ENCODE measurements around the gene SHROOM4.

Gene SHROOM4

GRCh38 chrX:50776248-50776647, 37.7 kb downstream of the SHROOM4 start:
- Histone ChIP-seq H3K9ac (ENCODE audit: low read length) (no peak overlapping the region), H3K36me3 (ENCODE audit: insufficient read depth, low read length) (no peaks in the 10 kb centered on the region), H3K27me3 (ENCODE audit: control insufficient read depth in 1 of 2, insufficient read depth in 2 of 2, low read length in 2 of 2) (peaks cover 0 to 4% of the 10 kb centered on the region in 2 donors), H3K4me3 (ENCODE audit: low read depth in 1 of 2, low read length in 2 of 2) (no peak overlapping the region), H3K27ac (ENCODE audit: low read depth, low read length) (no peak overlapping the region), H3K9me3 (ENCODE audit: low read length) (no peaks in the 10 kb centered on the region), H3K4me1 (ENCODE audit: insufficient read depth, low read length) (no peaks in the 10 kb centered on the region)

GRCh38 chrX:50771382-50771781, 42.6 kb downstream of the SHROOM4 start:
- Histone ChIP-seq H3K9ac (ENCODE audit: low read length) (no peak overlapping the region), H3K4me1 (ENCODE audit: insufficient read depth, low read length) (no peaks in the 10 kb centered on the region), H3K36me3 (ENCODE audit: insufficient read depth, low read length) (no peaks in the 10 kb centered on the region), H3K27me3 (ENCODE audit: control insufficient read depth in 1 of 2, insufficient read depth in 2 of 2, low read length in 2 of 2) (peaks cover 0 to 4% of the 10 kb centered on the region in 2 donors), H3K27ac (ENCODE audit: low read depth, low read length) (no peak overlapping the region), H3K4me3 (ENCODE audit: low read depth in 1 of 2, low read length in 2 of 2) (no peak overlapping the region), H3K9me3 (ENCODE audit: low read length) (no peaks in the 10 kb centered on the region)

GRCh38 chrX:50770702-50771101, 43.3 kb downstream of the SHROOM4 start:
- Histone ChIP-seq H3K36me3 (ENCODE audit: insufficient read depth, low read length) (no peaks in the 10 kb centered on the region), H3K4me3 (ENCODE audit: low read depth in 1 of 2, low read length in 2 of 2) (no peak overlapping the region), H3K9ac (ENCODE audit: low read length) (no peak overlapping the region), H3K9me3 (ENCODE audit: low read length) (no peaks in the 10 kb centered on the region), H3K4me1 (ENCODE audit: insufficient read depth, low read length) (no peaks in the 10 kb centered on the region), H3K27me3 (ENCODE audit: control insufficient read depth in 1 of 2, insufficient read depth in 2 of 2, low read length in 2 of 2) (peaks cover 0 to 4% of the 10 kb centered on the region in 2 donors), H3K27ac (ENCODE audit: low read depth, low read length) (no peak overlapping the region)

GRCh38 chrX:50769389-50770063, 44.5 kb downstream of the SHROOM4 start:
- H3K36me3 ChIP-seq (ENCODE audit: insufficient read depth, low read length), result no peaks in the 10 kb centered on the region
- H3K4me3 ChIP-seq (ENCODE audit: low read depth in 1 of 2, low read length in 2 of 2), result no peak overlapping the region
- no peaks in the 10 kb centered on the region for H3K27me3 ChIP-seq (ENCODE audit: control insufficient read depth in 1 of 2, insufficient read depth in 2 of 2, low read length in 2 of 2)
- no peaks in the 10 kb centered on the region for H3K9me3 ChIP-seq (ENCODE audit: low read length)
- no peak overlapping the region for H3K27ac ChIP-seq (ENCODE audit: low read depth, low read length)
- H3K9ac ChIP-seq (ENCODE audit: low read length), result no peak overlapping the region
- H3K4me1 ChIP-seq (ENCODE audit: insufficient read depth, low read length), result no peaks in the 10 kb centered on the region

- no peaks in the 10 kb centered on the region for H3K27me3 ChIP-seq (ENCODE audit: control insufficient read depth in 1 of 2, insufficient read depth in 2 of 2, low read length in 2 of 2)
- no peak overlapping the region for H3K4me3 ChIP-seq (ENCODE audit: low read depth in 1 of 2, low read length in 2 of 2)
- H3K9ac ChIP-seq (ENCODE audit: low read length), result no peak overlapping the region
- H3K4me1 ChIP-seq (ENCODE audit: insufficient read depth, low read length), result no peaks in the 10 kb centered on the region
- H3K36me3 ChIP-seq (ENCODE audit: insufficient read depth, low read length), result no peaks in the 10 kb centered on the region
- H3K27ac ChIP-seq (ENCODE audit: low read depth, low read length), result no peak overlapping the region
- no peaks in the 10 kb centered on the region for H3K9me3 ChIP-seq (ENCODE audit: low read length)
These were observed 45.2 kb downstream of the SHROOM4 start for GRCh38 chrX:50768801-50769200.

GRCh38 chrX:50765986-50766385, 48.0 kb downstream of the SHROOM4 start:
- no peaks in the 10 kb centered on the region for H3K36me3 ChIP-seq (ENCODE audit: insufficient read depth, low read length)
- no peaks in the 10 kb centered on the region for H3K9me3 ChIP-seq (ENCODE audit: low read length)
- H3K4me1 ChIP-seq (ENCODE audit: insufficient read depth, low read length), result no peaks in the 10 kb centered on the region
- no peak overlapping the region for H3K4me3 ChIP-seq (ENCODE audit: low read depth in 1 of 2, low read length in 2 of 2)
- H3K9ac ChIP-seq (ENCODE audit: low read length), result no peak overlapping the region
- H3K27me3 ChIP-seq (ENCODE audit: control insufficient read depth in 1 of 2, insufficient read depth in 2 of 2, low read length in 2 of 2), result no peaks in the 10 kb centered on the region
- H3K27ac ChIP-seq (ENCODE audit: low read depth, low read length), result no peak overlapping the region

GRCh38 chrX:50762578-50762977, 51.4 kb downstream of the SHROOM4 start:
- Histone ChIP-seq H3K36me3 (ENCODE audit: insufficient read depth, low read length) (no peaks in the 10 kb centered on the region), H3K27ac (ENCODE audit: low read depth, low read length) (no peak overlapping the region), H3K9ac (ENCODE audit: low read length) (no peak overlapping the region), H3K4me3 (ENCODE audit: low read depth in 1 of 2, low read length in 2 of 2) (no peak overlapping the region), H3K9me3 (ENCODE audit: low read length) (no peaks in the 10 kb centered on the region), H3K27me3 (ENCODE audit: control insufficient read depth in 1 of 2, insufficient read depth in 2 of 2, low read length in 2 of 2) (no peaks in the 10 kb centered on the region), H3K4me1 (ENCODE audit: insufficient read depth, low read length) (no peaks in the 10 kb centered on the region)

- Histone ChIP-seq H3K9me3 (ENCODE audit: low read length) (no peaks in the 10 kb centered on the region), H3K27me3 (ENCODE audit: control insufficient read depth in 1 of 2, insufficient read depth in 2 of 2, low read length in 2 of 2) (no peaks in the 10 kb centered on the region), H3K36me3 (ENCODE audit: insufficient read depth, low read length) (no peaks in the 10 kb centered on the region), H3K4me3 (ENCODE audit: low read depth in 1 of 2, low read length in 2 of 2) (no peak overlapping the region), H3K27ac (ENCODE audit: low read depth, low read length) (no peak overlapping the region), H3K9ac (ENCODE audit: low read length) (no peak overlapping the region), H3K4me1 (ENCODE audit: insufficient read depth, low read length) (no peaks in the 10 kb centered on the region)
These were observed 57.7 kb downstream of the SHROOM4 start for GRCh38 chrX:50756276-50756675.

- no peak overlapping the region for H3K27ac ChIP-seq (ENCODE audit: low read depth, low read length)
- no peak overlapping the region for H3K4me3 ChIP-seq (ENCODE audit: low read depth in 1 of 2, low read length in 2 of 2)
- no peak overlapping the region for H3K9ac ChIP-seq (ENCODE audit: low read length)
- no peaks in the 10 kb centered on the region for H3K36me3 ChIP-seq (ENCODE audit: insufficient read depth, low read length)
- H3K9me3 ChIP-seq (ENCODE audit: low read length), result no peaks in the 10 kb centered on the region
- no peaks in the 10 kb centered on the region for H3K4me1 ChIP-seq (ENCODE audit: insufficient read depth, low read length)
- peaks cover 0 to 8% of the 10 kb centered on the region in 2 donors for H3K27me3 ChIP-seq (ENCODE audit: control insufficient read depth in 1 of 2, insufficient read depth in 2 of 2, low read length in 2 of 2)
These were observed 62.9 kb downstream of the SHROOM4 start for GRCh38 chrX:50751091-50751490.

GRCh38 chrX:50747471-50747900, 66.5 kb downstream of the SHROOM4 start:
- H3K36me3 ChIP-seq (ENCODE audit: insufficient read depth, low read length), result no peaks in the 10 kb centered on the region
- H3K27ac ChIP-seq (ENCODE audit: low read depth, low read length), result no peak overlapping the region

GRCh38 chrX:50736656-50737055, 77.3 kb downstream of the SHROOM4 start:
- Histone ChIP-seq H3K36me3 (ENCODE audit: insufficient read depth, low read length) (no peaks in the 10 kb centered on the region), H3K9me3 (ENCODE audit: low read length) (no peaks in the 10 kb centered on the region), H3K9ac (ENCODE audit: low read length) (no peak overlapping the region), H3K4me1 (ENCODE audit: insufficient read depth, low read length) (no peaks in the 10 kb centered on the region), H3K27ac (ENCODE audit: low read depth, low read length) (no peak overlapping the region), H3K4me3 (ENCODE audit: low read depth in 1 of 2, low read length in 2 of 2) (no peak overlapping the region), H3K27me3 (ENCODE audit: control insufficient read depth in 1 of 2, insufficient read depth in 2 of 2, low read length in 2 of 2) (no peaks in the 10 kb centered on the region)

More at GRCh38 chrX:50747471-50747900, 66.5 kb downstream of the SHROOM4 start:
- Histone ChIP-seq H3K4me1 (ENCODE audit: insufficient read depth, low read length) (no peaks in the 10 kb centered on the region), H3K27me3 (ENCODE audit: control insufficient read depth in 1 of 2, insufficient read depth in 2 of 2, low read length in 2 of 2) (peaks cover 0 to 8% of the 10 kb centered on the region in 2 donors), H3K9me3 (ENCODE audit: low read length) (no peaks in the 10 kb centered on the region), H3K9ac (ENCODE audit: low read length) (no peak overlapping the region), H3K4me3 (ENCODE audit: low read depth in 1 of 2, low read length in 2 of 2) (no peak overlapping the region)

- Histone ChIP-seq H3K9me3 (ENCODE audit: low read length) (no peaks in the 10 kb centered on the region), H3K4me1 (ENCODE audit: insufficient read depth, low read length) (no peaks in the 10 kb centered on the region), H3K27ac (ENCODE audit: low read depth, low read length) (no peak overlapping the region), H3K4me3 (ENCODE audit: low read depth in 1 of 2, low read length in 2 of 2) (no peak overlapping the region), H3K27me3 (ENCODE audit: control insufficient read depth in 1 of 2, insufficient read depth in 2 of 2, low read length in 2 of 2) (peaks cover 0 to 3% of the 10 kb centered on the region in 2 donors), H3K36me3 (ENCODE audit: insufficient read depth, low read length) (no peaks in the 10 kb centered on the region), H3K9ac (ENCODE audit: low read length) (no peak overlapping the region)
These were observed 87.7 kb downstream of the SHROOM4 start for GRCh38 chrX:50726296-50726695.

All from muscle layer of colon (tissue), 2 donors.